Testis (tissue), 3 donors: ENCODE results near the gene MAGI2. TPM values are rescaled to one million over a fixed set of nuclear protein-coding genes. Genes with fewer than 3 reads are reported as not detected.

Experiments used
- DNase-seq: peaks from one replicate; pipeline ENCODE4 v3.0.0-alpha.2; 2019
- H3K27ac ChIP-seq, 2 donors: fragments of 200-600 bp; sonication (generic); one replicate each; pipeline ENCODE4 v1.5.1; 2019
- H3K27me3 ChIP-seq: fragments of 200-600 bp; sonication (generic); one replicate; pipeline ENCODE4 v1.5.1; 2019
- H3K36me3 ChIP-seq: fragments of 200-600 bp; sonication (generic); one replicate; pipeline ENCODE4 v1.5.1; 2017; ENCODE audit warnings: low read depth; ENCODE audit errors: missing control alignments
- H3K4me1 ChIP-seq: fragments of 200-600 bp; sonication (generic); one replicate; pipeline ENCODE4 v1.5.1; 2019
- H3K4me3 ChIP-seq, 2 donors: fragments of 200-600 bp; sonication (generic); one replicate each; pipeline ENCODE4 v1.5.1; 2017 to 2019
- H3K9me3 ChIP-seq: fragments of 200-600 bp; sonication (generic); one replicate; pipeline ENCODE4 v1.5.1; 2017
- POLR2A ChIP-seq: fragments of 450-650 bp; IDR thresholded peaks from one replicate; pipeline ENCODE4 v1.6.1; 2017; ENCODE audit warnings: antibody characterized with exemption, mild to moderate bottlenecking, moderate library complexity
- WGBS, 2 donors: methylation state at CpG; one replicate each; pipeline ENCODE4 v1.1.5; 2018; 5-methylcytosine and 5-hydroxymethylcytosine counted together
- intact Hi-C: fragments of 100-400 bp; cut with DNase I; formaldehyde crosslinking; loops from one replicate; pipeline ENCODE4 v1.15.1; 2023; ENCODE audit warnings: low total_unique reads
- polyA plus RNA-seq: library from polyadenylated mRNA; stranded (reverse); fragments of 350-450 nt; fragmentation: Illumina TruSeq; extraction: RNeasy Lipid Tissue Mini Kit (QIAGEN cat#74804); gene quantifications from one replicate; pipeline ENCODE4 v1.2.3, GENCODE V29; 2014; ENCODE audit warnings: low read depth, low replicate concordance; ENCODE audit not compliant: insufficient read depth
- total RNA-seq, 2 donors: library from RNA; depleted of rRNA; stranded (reverse); fragments of >200 nt; gene quantifications; one replicate each; pipeline ENCODE4 v1.2.3, GENCODE V29; 2016
- TF ChIP-seq, protein P1 (sequence below), 3 experiments: fragments of 450-650 bp in 2 of 3; fragments of 200-600 bp in 1 of 3; sonication (generic) in 1 of 3; IDR thresholded peaks; one replicate each; pipeline ENCODE4 v1.5.1; 2016 to 2019; ENCODE audit warnings: antibody characterized with exemption in 3 of 3, mild to moderate bottlenecking in 2 of 3, moderate library complexity in 1 of 3

MAGI2 gene
- total and polyA plus RNA-seq, 3 donors from 2014 or later, result 11.2 to 13.1 (median 12.4) TPM

DNA sequence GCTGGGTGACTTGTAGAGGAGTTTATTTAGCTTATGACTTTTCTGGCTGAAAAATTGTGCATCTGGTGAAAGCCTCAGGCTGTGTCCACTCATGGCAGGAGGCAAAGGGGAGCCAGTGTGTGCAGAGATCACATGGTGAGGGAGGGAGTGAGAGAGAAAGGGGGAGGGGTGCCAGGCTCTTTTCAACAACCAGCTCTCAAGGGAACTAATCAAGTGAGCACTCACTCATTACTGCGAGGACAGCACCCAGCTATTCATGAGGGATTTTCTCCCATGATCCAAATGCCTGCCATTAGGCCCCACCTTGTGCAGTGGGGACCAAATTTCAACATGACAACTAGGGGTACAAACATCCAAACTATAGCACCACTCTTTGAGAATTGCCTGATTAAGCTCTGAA is 590.2 kb downstream of the MAGI2 start:
- no peaks in the 10 kb centered on the region for H3K4me1 ChIP-seq
- DNase-seq, result no peak
- 79 to 90% methylated on average over 1 of the region's 1 CpG for WGBS, 2 donors
- H3K9me3 ChIP-seq, result no peaks in the 10 kb centered on the region
- H3K27me3 ChIP-seq, result no peaks in the 10 kb centered on the region
- intact Hi-C loops, result no loop called here
- TF ChIP-seq POLR2A, result no peak
- TF ChIP-seq, protein P1, sequence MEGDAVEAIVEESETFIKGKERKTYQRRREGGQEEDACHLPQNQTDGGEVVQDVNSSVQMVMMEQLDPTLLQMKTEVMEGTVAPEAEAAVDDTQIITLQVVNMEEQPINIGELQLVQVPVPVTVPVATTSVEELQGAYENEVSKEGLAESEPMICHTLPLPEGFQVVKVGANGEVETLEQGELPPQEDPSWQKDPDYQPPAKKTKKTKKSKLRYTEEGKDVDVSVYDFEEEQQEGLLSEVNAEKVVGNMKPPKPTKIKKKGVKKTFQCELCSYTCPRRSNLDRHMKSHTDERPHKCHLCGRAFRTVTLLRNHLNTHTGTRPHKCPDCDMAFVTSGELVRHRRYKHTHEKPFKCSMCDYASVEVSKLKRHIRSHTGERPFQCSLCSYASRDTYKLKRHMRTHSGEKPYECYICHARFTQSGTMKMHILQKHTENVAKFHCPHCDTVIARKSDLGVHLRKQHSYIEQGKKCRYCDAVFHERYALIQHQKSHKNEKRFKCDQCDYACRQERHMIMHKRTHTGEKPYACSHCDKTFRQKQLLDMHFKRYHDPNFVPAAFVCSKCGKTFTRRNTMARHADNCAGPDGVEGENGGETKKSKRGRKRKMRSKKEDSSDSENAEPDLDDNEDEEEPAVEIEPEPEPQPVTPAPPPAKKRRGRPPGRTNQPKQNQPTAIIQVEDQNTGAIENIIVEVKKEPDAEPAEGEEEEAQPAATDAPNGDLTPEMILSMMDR (IDR thresholded peaks at IDR 0.05), result no peak
- H3K4me3 ChIP-seq, result no peak overlapping the region
- H3K36me3 ChIP-seq, result no peaks in the 10 kb centered on the region
- H3K27ac ChIP-seq, result no peak overlapping the region

DNA sequence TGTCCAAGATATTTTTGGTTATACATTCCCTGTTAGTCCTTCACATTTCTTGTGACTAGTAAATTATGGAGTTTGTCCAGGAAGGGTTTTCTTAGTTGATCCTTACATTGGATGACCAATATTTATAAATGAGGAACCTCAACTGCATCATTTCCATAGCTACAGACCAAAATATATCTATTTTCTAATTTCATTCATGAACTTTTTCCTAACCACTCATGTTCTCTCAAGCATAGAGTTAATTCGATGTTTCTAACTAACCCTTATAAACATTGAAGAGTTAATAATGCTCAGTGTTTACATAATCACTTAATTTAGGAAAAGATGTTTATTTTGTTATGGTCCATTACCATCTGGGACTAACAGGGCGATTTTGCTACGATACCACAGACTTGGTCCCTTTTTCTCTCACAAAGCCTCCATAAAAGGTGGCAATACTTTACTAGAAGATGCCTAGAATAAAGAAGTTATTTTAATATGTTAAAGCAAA is 591.0 kb downstream of the MAGI2 start:
- no peak overlapping the region for H3K27ac ChIP-seq
- intact Hi-C loops, result no loop called here

DNA sequence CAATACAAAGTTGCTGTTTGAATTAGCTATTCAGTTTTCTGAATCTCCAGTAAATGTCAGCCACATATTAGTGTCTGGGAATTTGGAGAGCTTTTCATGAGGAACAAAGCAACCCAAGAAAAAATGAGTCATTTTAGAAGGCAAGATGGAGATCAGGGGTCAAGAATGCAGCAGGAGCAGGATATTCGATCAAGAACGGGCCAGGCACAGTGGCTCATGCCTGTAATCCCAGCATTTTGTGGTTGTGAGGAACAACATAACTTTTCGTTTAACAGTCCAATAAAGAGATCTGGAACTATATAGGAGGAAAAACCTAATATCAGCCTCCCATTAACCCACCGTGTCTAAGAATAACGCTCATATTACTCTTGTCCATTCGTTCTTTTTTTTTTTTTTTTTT is 600.5 kb downstream of the MAGI2 start:
- TF ChIP-seq POLR2A, result no peak
- intact Hi-C loops, result no loop called here
- WGBS, 2 donors, result 49 to 65% methylated on average over 6 of the region's 6 CpGs

More for the DNA sequence above, 591.0 kb downstream of the MAGI2 start:
- WGBS, 2 donors, result 85 to 88% methylated on average over 3 of the region's 3 CpGs
- Histone ChIP-seq H3K4me1 (no peaks in the 10 kb centered on the region), H3K27me3 (no peaks in the 10 kb centered on the region), H3K9me3 (no peaks in the 10 kb centered on the region), H3K36me3 (no peaks in the 10 kb centered on the region), H3K4me3 (no peak overlapping the region)
- DNase-seq, result no peak
- TF ChIP-seq POLR2A, result no peak
- TF ChIP-seq, protein P1 (IDR thresholded peaks at IDR 0.05), result no peak

DNA sequence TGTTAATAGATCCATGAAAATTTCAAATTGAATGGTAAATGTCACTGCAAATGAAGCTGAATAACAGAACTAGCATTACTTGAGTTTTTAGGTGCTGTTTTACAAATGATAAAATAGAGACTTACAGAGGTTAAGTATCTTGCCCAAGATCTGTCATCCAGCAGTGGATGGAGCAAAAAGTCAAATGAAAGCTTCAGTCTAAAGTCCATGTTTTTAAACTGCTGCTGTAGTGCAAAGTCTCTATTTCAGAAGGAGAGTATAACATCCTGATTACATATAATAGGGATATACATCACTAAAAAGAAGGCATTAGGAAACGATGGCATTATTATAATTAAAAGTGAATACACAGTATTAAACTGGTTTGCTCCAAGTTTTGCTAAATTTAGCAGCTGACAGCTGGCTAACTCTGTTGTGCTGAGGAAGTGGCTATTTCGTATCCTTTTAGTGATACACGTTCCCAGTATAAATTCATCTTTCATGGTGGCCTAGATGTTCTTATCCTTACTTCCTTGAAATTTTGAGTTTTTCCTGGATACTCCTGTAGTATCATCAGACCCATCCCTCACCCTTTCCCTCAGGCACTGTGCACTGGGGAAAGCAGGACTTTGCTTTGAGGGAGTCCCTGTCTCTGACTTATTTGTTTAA is 603.2 kb downstream of the MAGI2 start:
- intact Hi-C loops, result no loop called here
- H3K27me3 ChIP-seq, result no peaks in the 10 kb centered on the region
- H3K4me1 ChIP-seq, result no peaks in the 10 kb centered on the region
- TF ChIP-seq POLR2A, result no peak
- no peak overlapping the region for H3K4me3 ChIP-seq
- no peak overlapping the region for H3K27ac ChIP-seq
- no peak for DNase-seq
- H3K9me3 ChIP-seq, result no peaks in the 10 kb centered on the region
- WGBS, 2 donors, result 21 to 35% methylated on average over 3 of the region's 3 CpGs
- no peaks in the 10 kb centered on the region for H3K36me3 ChIP-seq

More for the DNA sequence above, 600.5 kb downstream of the MAGI2 start:
- no peak overlapping the region for H3K4me3 ChIP-seq
- H3K4me1 ChIP-seq, result no peaks in the 10 kb centered on the region
- DNase-seq, result no peak
- no peaks in the 10 kb centered on the region for H3K36me3 ChIP-seq
- H3K9me3 ChIP-seq, result no peaks in the 10 kb centered on the region
- H3K27me3 ChIP-seq, result no peaks in the 10 kb centered on the region
- no peak overlapping the region for H3K27ac ChIP-seq

DNA sequence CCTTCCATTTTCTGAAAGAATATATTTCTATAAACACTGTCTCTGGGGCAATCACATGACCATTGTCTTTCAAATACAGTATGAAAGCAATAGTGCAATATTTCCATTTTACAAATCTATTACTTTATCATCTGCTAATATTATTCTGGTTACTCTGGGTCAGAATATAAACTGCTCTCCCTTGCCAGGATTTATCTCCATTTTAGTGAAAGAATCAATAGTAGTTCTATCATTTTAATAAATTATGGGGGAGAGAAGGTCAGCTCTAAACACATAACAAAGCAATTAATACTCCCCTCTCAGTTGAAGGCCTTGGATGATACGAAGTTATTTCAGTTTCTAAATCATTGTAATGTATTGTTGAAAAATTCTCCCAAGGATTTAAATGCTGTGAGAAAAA is 608.3 kb downstream of the MAGI2 start:
- no peaks in the 10 kb centered on the region for H3K4me1 ChIP-seq
- H3K27ac ChIP-seq, result no peak overlapping the region
- H3K9me3 ChIP-seq, result no peaks in the 10 kb centered on the region
- no peaks in the 10 kb centered on the region for H3K36me3 ChIP-seq
- no peak for DNase-seq
- H3K4me3 ChIP-seq, result no peak overlapping the region
- TF ChIP-seq, protein P1 (IDR thresholded peaks at IDR 0.05), result no peak
- TF ChIP-seq POLR2A, result no peak
- intact Hi-C loops, result no loop called here
- no peaks in the 10 kb centered on the region for H3K27me3 ChIP-seq
- 37 to 52% methylated on average over 1 of the region's 1 CpG for WGBS, 2 donors

DNA sequence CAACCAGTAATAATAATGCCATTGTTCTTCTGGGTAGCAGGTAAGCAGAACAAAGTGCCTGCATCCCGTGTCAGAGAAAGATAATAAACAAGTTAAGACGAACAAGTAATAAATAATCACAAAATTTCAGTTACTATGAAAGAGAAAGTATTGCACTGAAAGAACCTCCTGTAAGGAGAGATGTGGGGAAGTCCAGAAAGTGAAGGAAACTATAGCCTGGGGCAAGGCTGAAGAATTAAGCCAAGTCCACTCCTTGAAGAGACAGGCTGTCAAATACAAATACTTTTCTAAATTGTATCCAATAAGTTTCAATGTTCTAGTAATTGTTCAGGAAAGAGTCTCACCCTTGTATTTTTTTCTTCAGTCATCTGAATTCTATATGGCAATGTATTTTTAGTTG is 611.4 kb downstream of the MAGI2 start:
- Histone ChIP-seq H3K4me1 (no peaks in the 10 kb centered on the region), H3K36me3 (no peaks in the 10 kb centered on the region), H3K4me3 (no peak overlapping the region), H3K27ac (no peak overlapping the region), H3K27me3 (no peaks in the 10 kb centered on the region), H3K9me3 (no peaks in the 10 kb centered on the region)
- 29 to 55% methylated on average over 2 of the region's 2 CpGs for WGBS, 2 donors
- DNase-seq, result no peak
- TF ChIP-seq POLR2A, result no peak
- TF ChIP-seq, protein P1 (IDR thresholded peaks at IDR 0.05), result no peak
- intact Hi-C loops, result no loop called here
